Left lung (tissue), 10 donors: Measurements from ENCODE around the gene CCL4. TPM values are rescaled to one million over a fixed set of nuclear protein-coding genes. Genes with fewer than 3 reads are reported as not detected.
A peak's percentile ranks its signal among the peaks of the same experiment; 100 is the strongest.

ENCODE experiments used
- ATAC-seq: fragments of 200-7000 bp; cut with Tn5 transposase; one replicate; pipeline ENCODE4 v1.9.1; 2020; ENCODE audit warnings: moderate library complexity
- DNase-seq, 4 donors: peaks; one replicate each; pipeline ENCODE4 v3.0.0-alpha.2; 2013 to 2020
- H3K27ac ChIP-seq, 2 donors: fragments of 200-600 bp; sonication (generic) in 1 of 2; one replicate each; pipeline versions ENCODE4 v1.5.0 to v1.8.0; 2020 to 2021
- H3K27me3 ChIP-seq, 2 donors: fragments of 200-600 bp; sonication (generic) in 1 of 2; one replicate each; pipeline versions ENCODE4 v1.5.0 to v1.8.0; 2020 to 2021
- H3K36me3 ChIP-seq, 2 donors: fragments of 200-600 bp; sonication (generic) in 1 of 2; one replicate each; pipeline versions ENCODE4 v1.5.0 to v1.8.0; 2020 to 2021
- H3K4me1 ChIP-seq, 2 donors: fragments of 200-600 bp; one replicate each; pipeline ENCODE4 v1.8.0; 2021
- H3K4me3 ChIP-seq, 2 donors: fragments of 200-600 bp; sonication (generic) in 1 of 2; one replicate each; pipeline versions ENCODE4 v1.5.0 to v1.8.0; 2020 to 2021; ENCODE audit warnings: mild to moderate bottlenecking in 1 of 2
- H3K9me3 ChIP-seq, 2 donors: fragments of 200-600 bp; sonication (generic) in 1 of 2; one replicate each; pipeline versions ENCODE4 v1.5.0 to v1.8.0; 2020 to 2021
- intact Hi-C, 2 donors: fragments of 100-400 bp; cut with DNase I; formaldehyde crosslinking; loops; one replicate each; pipeline versions ENCODE4 v1.11.2 to v1.14.2; 2022
- polyA plus RNA-seq, 6 donors: library from polyadenylated mRNA; unstranded; fragments of 120-200 nt; gene quantifications; one replicate each; pipeline ENCODE4 v1.2.1, GENCODE V29; 2013; ENCODE audit not compliant: insufficient read length in 6 of 6
- total RNA-seq, 2 donors: library from RNA; stranded (reverse); fragmentation: NEBNext Ultra II Directional; extraction: Animal tissue kit (Norgen Biotek cat#: 25700); gene quantifications; one replicate each; pipeline ENCODE4 v1.2.1, GENCODE V29; 2021
- TF ChIP-seq, protein P1 (sequence below), 2 donors: fragments of 200-600 bp; sonication (generic) in 1 of 2; IDR thresholded peaks; one replicate each; pipeline versions ENCODE4 v1.5.0 to v1.8.0; 2021; ENCODE audit warnings: antibody characterized with exemption in 2 of 2
- donor health status: DM: no; HTN: yes; CAD: no.
- donor health status: DM: no; HTN: no; CAD: no.

CCL4 gene
- total and polyA plus RNA-seq, 8 donors: 0.72 to 62.0 (median 6.6) TPM

DNA sequence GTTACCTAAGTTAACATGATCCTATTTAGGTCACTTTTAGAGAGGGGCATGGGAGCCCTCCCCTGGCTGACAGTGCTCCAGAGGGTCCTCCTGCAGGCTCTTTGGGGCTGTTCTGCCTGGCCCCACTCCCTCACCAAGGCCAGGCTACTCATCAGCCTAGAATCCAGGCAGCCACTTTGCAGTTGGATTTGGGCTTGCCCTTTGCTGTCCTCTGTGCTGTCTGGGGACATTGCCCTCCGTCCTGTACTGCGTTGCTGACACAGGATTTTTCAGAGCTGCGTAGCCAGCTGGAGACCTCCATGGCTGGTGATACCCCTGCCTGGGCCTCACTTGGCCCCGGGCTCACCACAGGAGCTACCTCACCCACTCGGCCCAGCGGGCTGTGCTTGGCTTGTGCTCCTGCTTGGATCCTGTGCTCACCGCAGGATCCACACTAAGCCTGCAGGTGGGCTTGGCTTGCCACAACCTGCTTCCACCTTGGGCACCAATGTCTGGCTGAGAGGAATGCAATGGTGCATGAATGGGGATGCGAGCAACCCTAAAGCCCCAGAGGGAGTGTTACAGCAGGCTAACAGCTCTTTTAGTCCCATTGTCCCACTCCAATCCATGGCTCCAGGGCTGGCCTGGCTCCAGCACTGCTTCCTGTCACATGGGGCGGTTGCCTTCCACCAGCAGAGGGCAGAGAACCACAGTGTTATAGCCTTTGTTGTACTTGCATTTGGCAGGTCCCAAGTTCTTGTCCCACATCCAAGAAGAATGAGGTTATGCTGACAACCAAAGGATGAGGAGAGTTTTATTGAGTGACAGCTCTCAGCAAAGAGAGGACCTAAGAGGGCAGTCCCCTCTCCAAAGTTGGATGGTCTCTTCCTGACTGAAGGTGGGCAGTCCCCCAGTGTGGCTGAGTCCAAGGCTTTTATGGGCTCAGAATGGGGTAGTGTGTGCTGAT is 21.5 kb downstream of the CCL4 start:
- intact Hi-C loops: no loop called here
- no peak for ATAC-seq
- no peak overlapping the region for H3K4me3 ChIP-seq
- H3K27me3 ChIP-seq: no peaks in the 10 kb centered on the region
- peak in 1 of 4 donors; percentile 39 for DNase-seq
- H3K27ac ChIP-seq: no peak overlapping the region
- no peaks in the 10 kb centered on the region for H3K36me3 ChIP-seq
- TF ChIP-seq, protein P1, sequence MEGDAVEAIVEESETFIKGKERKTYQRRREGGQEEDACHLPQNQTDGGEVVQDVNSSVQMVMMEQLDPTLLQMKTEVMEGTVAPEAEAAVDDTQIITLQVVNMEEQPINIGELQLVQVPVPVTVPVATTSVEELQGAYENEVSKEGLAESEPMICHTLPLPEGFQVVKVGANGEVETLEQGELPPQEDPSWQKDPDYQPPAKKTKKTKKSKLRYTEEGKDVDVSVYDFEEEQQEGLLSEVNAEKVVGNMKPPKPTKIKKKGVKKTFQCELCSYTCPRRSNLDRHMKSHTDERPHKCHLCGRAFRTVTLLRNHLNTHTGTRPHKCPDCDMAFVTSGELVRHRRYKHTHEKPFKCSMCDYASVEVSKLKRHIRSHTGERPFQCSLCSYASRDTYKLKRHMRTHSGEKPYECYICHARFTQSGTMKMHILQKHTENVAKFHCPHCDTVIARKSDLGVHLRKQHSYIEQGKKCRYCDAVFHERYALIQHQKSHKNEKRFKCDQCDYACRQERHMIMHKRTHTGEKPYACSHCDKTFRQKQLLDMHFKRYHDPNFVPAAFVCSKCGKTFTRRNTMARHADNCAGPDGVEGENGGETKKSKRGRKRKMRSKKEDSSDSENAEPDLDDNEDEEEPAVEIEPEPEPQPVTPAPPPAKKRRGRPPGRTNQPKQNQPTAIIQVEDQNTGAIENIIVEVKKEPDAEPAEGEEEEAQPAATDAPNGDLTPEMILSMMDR (IDR thresholded peaks at IDR 0.05): no peak
- peaks cover 0 to 5% of the 10 kb centered on the region in 2 donors for H3K4me1 ChIP-seq
- peaks cover 0 to 21% of the 10 kb centered on the region in 2 donors for H3K9me3 ChIP-seq

DNA sequence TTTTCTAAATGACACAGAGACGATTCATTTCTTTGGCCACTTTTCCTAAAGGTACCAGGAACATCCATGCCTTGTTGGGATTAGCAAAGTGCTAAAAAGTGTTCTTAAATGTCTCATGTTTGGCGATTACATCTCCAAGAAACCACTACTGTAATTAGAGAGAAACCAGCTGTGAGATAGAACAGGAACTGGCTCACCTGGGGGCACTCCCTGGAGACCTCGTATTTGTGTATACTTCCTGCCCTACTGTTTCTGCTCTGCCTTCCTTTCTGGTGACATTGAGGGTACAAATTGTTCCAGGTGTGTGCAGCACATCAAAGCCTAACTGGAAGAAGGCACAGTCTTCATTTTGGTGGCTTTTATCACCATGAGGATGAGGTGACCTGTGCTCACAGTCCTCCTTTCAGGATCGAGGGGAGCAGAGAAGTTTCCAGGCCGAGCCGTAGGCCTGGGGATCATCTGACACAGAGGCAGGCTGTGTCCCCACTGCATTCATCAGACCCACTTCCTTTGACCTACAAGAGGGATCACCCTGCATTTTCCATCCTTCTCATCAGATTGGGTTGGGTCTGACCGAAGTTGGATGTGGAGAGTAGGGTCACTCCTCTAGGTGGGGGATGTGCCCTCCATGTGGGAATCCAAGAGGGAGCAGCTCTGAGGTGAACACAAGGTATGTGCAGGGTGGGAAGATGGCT is 23.7 kb downstream of the CCL4 start:
- Histone ChIP-seq H3K27me3 (no peaks in the 10 kb centered on the region), H3K4me3 (no peak overlapping the region), H3K4me1 (peaks cover 0 to 17% of the 10 kb centered on the region in 2 donors), H3K9me3 (peaks cover 0 to 21% of the 10 kb centered on the region in 2 donors), H3K27ac (no peak overlapping the region), H3K36me3 (no peaks in the 10 kb centered on the region)
- DNase-seq (no peak), ATAC-seq (no peak)
- intact Hi-C loops: no loop called here
- TF ChIP-seq, protein P1 (IDR thresholded peaks at IDR 0.05): no peak

DNA sequence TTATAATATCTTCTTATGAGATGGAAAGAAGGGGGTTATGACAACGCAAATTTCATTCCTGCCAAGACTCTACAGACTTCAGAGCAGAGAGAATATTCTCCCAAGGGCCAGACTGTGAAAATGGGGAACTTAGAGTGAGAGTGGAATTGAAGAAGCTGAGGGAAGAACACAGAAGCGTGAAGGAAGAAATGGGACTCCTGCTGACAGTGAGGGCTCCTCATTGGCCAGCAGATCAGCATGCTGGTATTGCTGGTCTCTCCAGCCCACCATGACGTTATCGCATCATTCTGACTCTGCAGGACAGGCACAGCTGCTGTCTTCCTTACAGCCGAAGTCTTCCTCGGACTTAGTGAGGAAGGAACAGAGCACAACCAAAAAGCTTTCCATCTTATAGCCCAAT is 24.3 kb downstream of the CCL4 start:
- Histone ChIP-seq H3K4me3 (no peak overlapping the region), H3K27me3 (no peaks in the 10 kb centered on the region), H3K27ac (no peak overlapping the region), H3K36me3 (no peaks in the 10 kb centered on the region), H3K4me1 (peaks cover 0 to 17% of the 10 kb centered on the region in 2 donors), H3K9me3 (peaks cover 0 to 21% of the 10 kb centered on the region in 2 donors)
- DNase-seq (no peak), ATAC-seq (no peak)
- intact Hi-C loops: no loop called here
- TF ChIP-seq, protein P1 (IDR thresholded peaks at IDR 0.05): no peak

DNA sequence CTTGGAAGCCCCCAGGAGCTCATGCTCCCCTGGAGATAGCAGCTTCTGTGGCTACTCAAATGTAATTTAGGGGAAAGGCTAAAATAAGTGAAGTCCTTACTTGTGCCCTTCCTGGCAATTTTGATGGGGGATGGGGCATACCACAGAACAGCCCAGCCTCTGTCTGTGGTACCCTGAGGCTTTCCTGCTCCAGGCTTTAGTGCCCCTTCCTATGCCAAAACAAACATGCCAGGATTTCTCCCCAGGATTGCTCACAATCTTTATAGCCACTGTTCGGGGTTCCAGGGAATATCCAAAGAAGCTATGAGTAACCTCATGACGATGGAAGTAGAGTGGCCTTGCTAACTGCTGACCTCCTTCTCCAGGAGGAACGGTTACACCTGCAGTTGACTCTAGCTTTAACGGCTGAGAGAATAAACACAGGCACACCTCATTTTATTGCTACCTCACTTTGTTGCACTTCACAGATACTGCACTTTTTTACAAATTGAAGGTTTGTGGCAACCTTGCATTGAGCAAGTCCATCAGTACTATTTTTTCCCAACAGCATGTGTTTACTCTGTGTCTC is 24.9 kb downstream of the CCL4 start:
- Histone ChIP-seq H3K4me3 (no peak overlapping the region), H3K27ac (no peak overlapping the region), H3K27me3 (no peaks in the 10 kb centered on the region), H3K36me3 (no peaks in the 10 kb centered on the region), H3K9me3 (peaks cover 0 to 21% of the 10 kb centered on the region in 2 donors), H3K4me1 (peaks cover 0 to 17% of the 10 kb centered on the region in 2 donors)
- no peak for ATAC-seq
- TF ChIP-seq, protein P1 (IDR thresholded peaks at IDR 0.05): no peak
- no peak for DNase-seq
- intact Hi-C loops: no loop called here

DNA sequence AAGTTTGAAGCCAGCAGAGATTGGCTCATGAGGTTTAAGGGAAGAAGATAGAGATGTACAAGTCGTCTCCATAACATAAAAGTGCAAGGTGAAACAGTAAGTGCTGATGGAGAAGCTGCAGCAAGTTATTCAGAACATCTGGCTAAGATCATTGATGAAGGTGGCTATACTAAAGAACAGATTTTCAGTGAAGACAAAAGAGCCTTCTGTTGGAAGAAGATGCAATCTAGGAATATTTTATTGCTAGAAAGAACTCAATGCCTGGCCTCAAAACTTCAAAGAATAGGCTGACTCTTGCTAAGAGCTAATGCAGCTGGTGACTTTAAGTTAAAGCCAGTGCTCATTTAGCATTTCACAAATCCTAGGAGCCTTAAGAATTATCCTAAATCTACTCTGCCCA is 26.0 kb downstream of the CCL4 start:
- H3K36me3 ChIP-seq: no peaks in the 10 kb centered on the region
- no peak for ATAC-seq

More for the DNA sequence above, 26.0 kb downstream of the CCL4 start:
- H3K9me3 ChIP-seq: peaks cover 0 to 21% of the 10 kb centered on the region in 2 donors
- no peak overlapping the region for H3K27ac ChIP-seq
- peaks cover 0 to 17% of the 10 kb centered on the region in 2 donors for H3K4me1 ChIP-seq
- no peak for DNase-seq
- no peak overlapping the region for H3K4me3 ChIP-seq
- TF ChIP-seq, protein P1 (IDR thresholded peaks at IDR 0.05): no peak
- intact Hi-C loops: no loop called here
- no peaks in the 10 kb centered on the region for H3K27me3 ChIP-seq
